ENCODE data around the gene TLCD3A.
"Not testable (repeated sequence)": the region's sequence is repeated elsewhere in the genome, so short reads cannot be mapped to it uniquely, and the experiment has no call there.

Gene TLCD3A

DNA sequence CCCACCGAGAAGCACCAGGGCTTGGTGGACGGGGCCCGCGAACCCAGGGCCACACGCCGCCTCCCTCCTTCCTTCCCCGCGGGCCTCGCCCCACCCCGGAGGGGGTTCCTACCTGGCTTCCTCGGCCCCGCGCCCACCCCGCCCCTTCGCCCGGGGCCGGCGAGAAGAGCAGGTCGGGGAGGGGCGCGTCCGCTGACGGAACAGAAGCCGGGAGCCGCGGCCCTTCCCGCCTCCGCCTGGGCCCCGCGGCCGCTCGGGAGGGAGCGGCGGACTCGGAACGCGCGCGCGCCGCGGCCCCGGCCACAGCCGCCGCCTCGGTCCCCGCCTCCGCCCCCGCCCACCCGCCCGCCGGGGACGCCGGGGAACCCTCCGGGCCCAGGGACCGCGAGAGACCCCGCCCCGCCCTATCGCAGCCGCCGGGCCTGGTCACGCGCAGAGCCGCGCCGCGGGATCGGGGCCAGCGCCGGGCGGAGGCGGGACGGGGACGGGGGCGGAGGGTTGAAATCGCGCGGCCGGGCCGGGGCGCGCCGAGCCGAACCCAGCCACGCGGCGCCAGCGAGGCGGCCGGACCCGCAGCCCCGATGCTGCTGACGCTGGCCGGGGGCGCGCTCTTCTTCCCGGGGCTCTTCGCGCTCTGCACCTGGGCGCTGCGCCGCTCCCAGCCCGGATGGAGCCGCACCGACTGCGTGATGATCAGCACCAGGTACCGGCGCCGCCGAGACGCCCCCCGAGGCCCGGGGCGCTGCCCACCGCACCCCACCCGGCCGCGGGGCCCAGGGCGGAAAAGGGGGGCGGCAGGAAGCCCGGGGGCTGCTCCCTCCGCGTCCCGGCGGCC, at the start of gene TLCD3A:
Gene TLCD3A (plus strand): TSS at position 530 of the 835 bp plus-strand sequence. CDS start 52 bp downstream, at position 582.
- peak; percentile 63 for DNase-seq

- no peak for DNase-seq
These were observed 49.4 kb upstream of the TLCD3A start for GRCh38 chr17:683040-683439.

- no peak for DNase-seq
These were observed 48.7 kb upstream of the TLCD3A start for GRCh38 chr17:683499-684254.

DNA sequence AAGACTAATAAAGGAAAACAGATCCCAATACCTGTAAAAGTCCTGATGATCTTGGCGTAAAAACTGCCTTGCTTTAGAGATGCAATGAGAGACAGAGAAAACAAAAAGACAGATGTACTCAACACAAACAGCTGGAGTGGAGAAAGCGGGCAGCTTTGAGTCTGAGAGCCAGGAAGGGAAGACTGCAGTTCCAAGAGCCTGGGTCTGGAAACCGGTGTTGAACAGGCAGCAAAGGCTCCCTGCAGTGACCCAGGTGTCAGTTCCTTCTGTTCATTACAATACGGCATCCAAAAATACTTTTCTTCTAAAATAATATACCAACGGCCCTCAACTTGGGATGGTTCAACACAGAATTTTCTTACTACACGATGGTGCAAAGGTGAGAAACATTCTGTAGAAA, 47.4 kb upstream of the TLCD3A start:
- no peak for DNase-seq

DNA sequence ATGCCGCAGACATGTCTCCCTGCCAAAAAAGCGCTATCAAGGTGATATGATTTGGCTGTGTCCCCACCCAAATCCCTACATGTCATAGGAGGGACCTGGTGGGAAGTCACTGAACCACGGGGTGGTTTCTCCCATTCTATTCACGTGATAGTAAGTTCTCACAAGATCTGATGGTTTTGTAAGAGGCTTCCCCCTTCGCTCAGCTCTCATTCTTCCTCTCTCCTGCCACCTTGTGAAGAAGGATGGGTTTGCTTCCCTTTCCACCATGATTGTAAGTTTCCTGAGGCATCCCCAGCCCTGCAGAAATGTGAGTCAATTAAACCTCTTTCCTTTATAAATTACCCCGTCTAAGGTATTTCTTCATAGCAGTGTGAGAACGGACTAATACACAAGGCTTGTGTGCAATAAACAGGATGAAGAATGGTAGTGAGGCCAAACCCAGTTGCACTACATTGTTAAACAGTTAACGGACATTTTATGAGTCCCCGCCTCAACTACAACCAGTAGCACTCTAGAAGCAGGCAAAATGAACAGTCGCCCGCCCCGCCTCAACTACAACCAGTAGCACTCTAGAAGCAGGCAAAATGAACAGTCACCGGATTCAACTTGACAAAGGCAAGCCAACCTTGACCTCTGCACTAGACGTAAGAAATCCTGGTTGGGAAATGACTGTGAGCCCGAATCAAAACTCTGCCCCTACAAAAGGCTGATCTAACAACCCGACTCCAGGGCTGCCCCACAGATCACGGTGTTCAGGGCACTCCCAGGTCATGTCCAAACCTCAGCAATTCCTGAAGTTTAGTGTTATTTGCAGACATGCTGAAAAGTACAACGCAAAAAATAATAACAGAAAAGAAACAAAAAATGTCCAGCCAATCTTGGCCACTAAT, 44.1 kb upstream of the TLCD3A start:
- DNase-seq: peak; percentile 3

DNA sequence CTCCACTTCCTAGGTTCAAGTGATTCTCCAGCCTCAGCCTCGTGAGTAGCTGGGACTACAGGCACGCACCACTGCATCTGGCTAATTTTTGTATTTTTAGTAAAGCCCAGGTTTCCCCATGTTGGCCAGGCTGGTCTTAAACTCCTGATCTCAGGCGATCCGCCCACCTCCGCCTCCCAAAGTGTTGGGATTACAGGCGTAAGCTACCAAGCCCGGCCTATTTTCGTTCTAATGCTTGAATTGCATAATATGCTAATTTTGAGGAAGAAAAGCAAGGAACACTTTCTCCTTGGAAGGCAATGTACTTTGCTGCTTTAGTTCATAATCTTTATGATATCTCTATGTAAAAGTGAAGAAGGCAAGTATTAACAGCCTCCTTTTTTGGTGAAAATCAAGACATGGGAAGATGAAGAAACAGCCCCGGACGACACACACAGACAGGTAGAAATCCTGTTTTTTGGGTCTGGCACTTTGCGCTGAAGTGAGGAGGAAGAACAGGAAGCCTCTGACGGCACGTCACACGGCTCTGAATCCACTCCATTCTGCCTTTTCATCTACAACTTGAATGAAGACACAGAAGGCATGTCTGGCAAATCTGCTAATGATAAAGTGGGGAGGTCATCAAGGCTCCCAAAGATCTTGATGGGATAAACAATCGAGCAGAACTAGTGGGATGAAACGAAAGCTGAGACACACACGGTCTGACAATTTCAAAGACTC, 42.7 kb upstream of the TLCD3A start:
- DNase-seq: no peak

GRCh38 chr17:690361-690760, 42.0 kb upstream of the TLCD3A start:
- DNase-seq: no peak

- no peak for DNase-seq
These were observed 41.0 kb upstream of the TLCD3A start for GRCh38 chr17:691423-691822.

DNA sequence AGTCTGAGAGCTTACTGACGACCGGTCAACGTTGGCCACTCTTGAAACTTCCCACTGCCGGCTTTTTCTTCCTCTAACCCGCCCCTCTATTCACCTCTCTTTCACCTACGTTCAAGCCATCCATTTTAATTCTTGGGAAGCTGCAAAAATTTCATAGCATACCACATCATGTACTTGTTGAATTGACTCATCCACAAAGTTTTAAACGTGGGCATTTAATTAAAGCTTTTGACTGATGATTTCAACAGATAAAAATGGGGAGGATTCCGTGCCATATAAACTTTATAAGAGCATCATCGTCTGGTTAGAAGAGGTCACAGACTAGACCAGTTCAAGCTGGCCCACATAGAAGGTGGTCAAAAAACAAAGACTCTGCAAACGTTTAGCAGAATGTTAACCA, 40.3 kb upstream of the TLCD3A start:
- DNase-seq: no peak

- DNase-seq: no peak
These were observed 38.4 kb upstream of the TLCD3A start for GRCh38 chr17:693791-694638.

- no peak for DNase-seq
These were observed 36.0 kb upstream of the TLCD3A start for GRCh38 chr17:696369-696768.

- no peak for DNase-seq
These were observed 34.7 kb upstream of the TLCD3A start for GRCh38 chr17:697682-698081.

- DNase-seq: not testable (repeated sequence)
These were observed 34.3 kb upstream of the TLCD3A start for GRCh38 chr17:698096-698495.

DNA sequence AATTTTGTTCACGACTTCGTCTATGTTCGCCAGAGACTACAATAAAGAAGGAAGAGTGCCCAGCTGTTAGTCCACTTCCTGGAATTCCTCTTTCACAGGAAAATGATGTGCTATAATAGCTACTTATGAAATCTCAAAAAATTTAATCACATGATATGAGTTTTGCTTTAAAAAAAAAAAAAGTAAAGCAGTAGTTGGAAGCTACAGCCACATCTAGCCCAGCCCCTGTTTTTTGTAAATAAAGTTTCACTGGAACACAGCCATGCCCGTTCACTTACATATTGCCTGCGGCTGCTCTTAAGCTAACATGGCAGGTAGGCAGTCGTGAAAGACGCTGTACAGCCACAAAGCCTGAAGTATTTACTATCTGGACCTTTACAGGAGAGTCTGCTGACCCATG, 33.1 kb upstream of the TLCD3A start:
- DNase-seq: no peak

DNA sequence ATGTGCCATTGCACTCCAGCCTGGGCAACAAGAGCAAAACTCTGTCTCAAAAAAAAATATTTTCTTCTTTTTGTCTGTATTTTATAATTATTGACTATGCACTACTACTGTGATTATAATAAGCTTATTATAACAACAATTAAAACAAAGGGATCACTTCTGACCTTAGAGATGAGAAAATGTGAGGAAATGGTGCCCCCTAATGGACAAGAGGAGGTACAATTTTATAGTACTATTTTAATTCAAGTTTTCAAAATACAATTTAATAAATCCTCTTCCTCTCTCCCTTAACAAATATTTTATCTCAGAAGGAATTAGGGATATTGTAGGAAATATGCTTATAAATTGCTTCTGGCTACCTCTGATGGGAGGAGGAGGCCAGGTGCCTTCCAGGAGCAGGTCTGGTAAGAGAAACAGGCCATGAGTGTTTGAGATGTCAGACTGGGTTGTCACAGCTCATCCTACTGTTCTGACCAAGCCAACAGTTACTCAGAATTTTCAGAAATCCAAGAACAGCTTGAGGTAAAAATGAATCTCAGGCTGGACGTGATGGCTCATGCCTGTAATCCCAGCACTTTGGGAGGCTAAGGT, 31.8 kb upstream of the TLCD3A start:
- DNase-seq: peak; percentile 57

- DNase-seq: no peak
These were observed 29.1 kb upstream of the TLCD3A start for GRCh38 chr17:703081-703875.

GRCh38 chr17:704111-704864, 28.1 kb upstream of the TLCD3A start:
- no peak for DNase-seq

GRCh38 chr17:705011-705410, 27.4 kb upstream of the TLCD3A start:
- DNase-seq: no peak

- DNase-seq: no peak
These were observed 26.5 kb upstream of the TLCD3A start for GRCh38 chr17:705863-706262.

Measured in activated CD4-positive, alpha-beta T cell treated with anti-CD3 and anti-CD28 coated beads, Interleukin-2, Interleukin-6, amounts not matched to agents 100 ng/mL and 50 ng/mL, durations not matched to agents 16 hours and 8 hours (primary cell).